ENCODE measurements around the gene SENP1.

- TF ChIP-seq POLR2A (IDR thresholded peaks at IDR 0.05), result no peak
- TF ChIP-seq CTCF (IDR thresholded peaks at IDR 0.05), result no peak
- no peak for TF ChIP-seq POLR2AphosphoS5 (IDR thresholded peaks at IDR 0.05)
These were observed 37.4 kb downstream of the SENP1 start for GRCh38 chr12:48068457-48068856.

All from prostate gland (tissue), 2 donors.